Measurements from ENCODE around the gene GAB3. TPM values are rescaled to one million over a fixed set of nuclear protein-coding genes. Genes with fewer than 3 reads are reported as not detected.

GAB3 gene
- polyA plus RNA-seq, 1 donor from 2014 or later, result 3.0 TPM

DNA sequence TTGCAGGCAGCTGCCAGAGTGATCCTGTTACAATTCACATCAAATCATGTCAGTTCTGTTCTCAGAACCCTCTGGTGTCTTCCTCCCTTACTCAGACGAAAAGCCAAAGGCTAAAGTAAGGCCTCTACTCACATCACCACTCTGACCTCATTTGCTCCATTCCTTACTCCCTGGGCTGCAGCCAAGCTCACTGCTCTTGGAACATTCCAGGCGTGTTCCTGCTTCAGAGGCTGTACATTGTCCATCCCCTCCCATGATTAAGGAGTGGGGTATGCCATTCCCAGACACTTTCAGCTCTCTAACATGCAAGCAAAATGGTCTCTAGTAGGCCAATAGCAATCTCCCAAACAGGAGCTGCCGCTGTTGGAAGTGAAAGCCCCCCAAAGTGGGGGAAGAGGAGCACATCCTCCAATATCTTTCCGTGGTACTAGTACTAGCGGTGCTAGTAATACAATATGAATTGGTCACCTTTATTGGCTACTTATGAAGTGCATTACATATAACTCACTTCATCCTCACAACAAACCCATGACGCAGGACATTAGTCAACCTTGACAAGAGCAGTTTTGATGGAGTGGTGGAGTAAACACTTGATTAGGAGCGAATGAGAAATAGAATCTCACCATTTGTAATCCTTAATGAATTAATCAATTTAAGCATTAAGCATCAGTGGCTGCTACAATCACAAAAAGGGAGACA is 15.0 kb downstream of the GAB3 start:
- peaks cover 8 to 32% (median 10%) of the 10 kb centered on the region in 3 donors for H3K4me1 Mint-ChIP-seq
- peaks cover 3% of the 10 kb centered on the region for H3K27me3 Mint-ChIP-seq

DNA sequence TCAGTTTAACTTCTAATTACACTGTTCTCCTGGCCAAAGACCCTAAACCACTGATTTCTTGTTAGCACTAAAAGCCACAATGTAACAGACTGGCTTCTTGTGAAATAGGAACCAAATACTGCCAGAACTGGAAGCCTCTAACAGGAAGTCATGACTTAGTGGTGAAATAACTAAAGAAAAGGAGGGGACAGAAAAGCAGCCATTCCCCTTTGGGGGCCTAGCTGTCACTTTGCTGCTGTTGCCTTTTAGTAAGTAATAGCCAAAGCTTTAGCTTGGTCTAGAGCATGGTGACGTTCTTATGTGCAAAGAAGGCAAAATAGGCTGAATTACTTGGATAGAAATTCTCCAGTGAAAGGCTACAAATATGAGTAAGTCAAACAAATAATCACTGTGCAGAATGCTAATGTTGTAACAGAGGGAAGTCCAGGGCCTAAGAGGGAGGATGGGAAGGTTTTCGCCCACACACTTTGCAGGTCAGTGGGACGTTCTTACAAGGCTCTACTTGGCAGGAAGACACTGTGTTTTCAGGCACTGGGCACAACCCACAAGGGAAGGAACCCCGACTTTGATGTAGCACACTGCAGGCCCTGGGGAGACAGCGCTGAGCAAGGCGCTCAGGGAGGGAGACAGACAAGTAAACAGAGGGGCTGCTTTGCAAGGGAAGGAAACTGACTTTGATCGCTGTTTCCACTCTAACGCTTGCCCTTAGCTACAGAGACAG is 16.7 kb downstream of the GAB3 start:
- no peaks in the 10 kb centered on the region for H3K9me3 Mint-ChIP-seq

More for the DNA sequence above, 15.0 kb downstream of the GAB3 start:
- Mint-ChIP-seq H3K9me3 (no peaks in the 10 kb centered on the region), H3K4me3 (no peak overlapping the region), H3K27ac (peak overlapping the region in 2 of 3 donors; percentile 22 to 65), H3K36me3 (no peaks in the 10 kb centered on the region)

DNA sequence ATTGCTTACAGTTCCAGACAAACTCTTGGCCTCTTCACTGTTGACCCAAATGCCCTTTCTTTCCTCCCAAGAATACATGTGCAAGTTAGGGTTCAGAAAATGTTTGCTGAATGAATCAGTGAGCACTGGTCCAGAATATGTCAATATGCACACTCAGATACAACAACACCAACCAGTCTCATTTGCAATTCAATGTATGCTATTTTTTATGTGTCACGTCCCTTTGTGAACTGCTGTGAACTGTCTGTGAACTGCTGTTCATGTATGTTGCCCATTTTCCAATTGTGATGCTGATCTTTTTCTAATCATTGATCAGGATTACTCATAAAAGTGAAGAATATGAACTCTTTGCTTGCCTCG is 17.8 kb downstream of the GAB3 start:
- H3K4me1 Mint-ChIP-seq, result peaks cover 8 to 32% (median 10%) of the 10 kb centered on the region in 3 donors
- H3K36me3 Mint-ChIP-seq, result no peaks in the 10 kb centered on the region
- H3K27ac Mint-ChIP-seq, result no peak overlapping the region
- no peak overlapping the region for H3K4me3 Mint-ChIP-seq
- no peaks in the 10 kb centered on the region for H3K9me3 Mint-ChIP-seq
- H3K27me3 Mint-ChIP-seq, result peaks cover 3% of the 10 kb centered on the region

More for the DNA sequence above, 16.7 kb downstream of the GAB3 start:
- Mint-ChIP-seq H3K4me3 (peak overlapping the region; percentile 4 to 73 (median 40)), H3K27ac (peak overlapping the region; percentile 52 to 89 (median 66)), H3K27me3 (peaks cover 3% of the 10 kb centered on the region), H3K4me1 (peaks cover 8 to 32% (median 10%) of the 10 kb centered on the region in 3 donors), H3K36me3 (no peaks in the 10 kb centered on the region)

DNA sequence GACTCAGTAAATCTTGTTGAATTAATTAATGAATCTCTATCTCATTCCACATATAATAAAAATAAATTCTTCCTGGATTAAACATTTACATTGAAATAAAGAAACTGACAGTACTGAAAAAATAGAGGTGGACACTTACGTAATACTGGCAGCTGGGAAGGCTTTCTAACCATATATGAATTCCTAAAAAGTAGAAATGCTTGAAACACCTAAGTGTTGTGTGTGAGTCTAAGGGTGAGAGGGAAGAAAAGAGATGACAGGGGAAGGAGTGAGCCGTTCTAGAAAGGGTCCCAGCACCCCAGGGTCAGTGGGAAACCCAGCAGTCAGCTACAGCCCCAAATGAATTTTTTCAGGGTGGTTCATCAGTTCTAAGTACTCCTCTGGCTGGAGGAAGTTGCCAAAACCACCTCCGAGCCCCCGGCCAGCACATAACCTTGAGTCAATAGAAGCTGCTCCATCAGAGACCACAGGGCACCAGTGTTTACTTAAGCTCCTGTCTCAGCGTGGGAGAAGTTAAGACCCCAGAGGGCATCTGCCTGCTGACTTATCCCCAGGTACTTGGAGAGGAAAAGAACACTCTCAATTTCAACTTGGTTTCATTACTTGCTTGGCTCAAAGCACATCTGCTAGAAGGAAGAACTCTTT is 18.3 kb downstream of the GAB3 start:
- Mint-ChIP-seq H3K4me1 (peaks cover 8 to 31% (median 10%) of the 10 kb centered on the region in 3 donors), H3K27me3 (peaks cover 3% of the 10 kb centered on the region), H3K4me3 (no peak overlapping the region), H3K36me3 (no peaks in the 10 kb centered on the region), H3K27ac (no peak overlapping the region), H3K9me3 (no peaks in the 10 kb centered on the region)

DNA sequence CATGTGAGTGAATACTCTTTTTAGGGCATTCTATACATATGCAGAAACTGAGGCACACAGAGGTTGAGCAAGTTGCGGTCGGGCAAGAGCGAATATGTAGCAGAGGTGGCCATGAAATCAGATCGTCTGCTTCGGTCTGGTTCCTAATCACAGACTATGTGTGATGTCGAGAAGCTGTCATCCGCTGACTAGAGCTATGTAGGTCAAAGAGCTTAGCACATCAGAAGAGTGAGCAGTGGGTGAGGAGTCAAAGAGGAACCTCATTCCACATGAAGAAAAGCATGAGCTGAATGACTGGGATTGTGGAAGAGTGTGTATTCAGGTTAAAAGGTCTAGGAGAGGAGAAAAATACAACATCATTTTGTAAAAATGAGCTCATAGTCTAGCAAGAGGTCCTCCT is 19.0 kb downstream of the GAB3 start:
- no peaks in the 10 kb centered on the region for H3K9me3 Mint-ChIP-seq
- peaks cover 8 to 31% (median 9%) of the 10 kb centered on the region in 3 donors for H3K4me1 Mint-ChIP-seq
- H3K36me3 Mint-ChIP-seq, result no peaks in the 10 kb centered on the region
- no peak overlapping the region for H3K27ac Mint-ChIP-seq
- H3K27me3 Mint-ChIP-seq, result peaks cover 3% of the 10 kb centered on the region
- no peak overlapping the region for H3K4me3 Mint-ChIP-seq

DNA sequence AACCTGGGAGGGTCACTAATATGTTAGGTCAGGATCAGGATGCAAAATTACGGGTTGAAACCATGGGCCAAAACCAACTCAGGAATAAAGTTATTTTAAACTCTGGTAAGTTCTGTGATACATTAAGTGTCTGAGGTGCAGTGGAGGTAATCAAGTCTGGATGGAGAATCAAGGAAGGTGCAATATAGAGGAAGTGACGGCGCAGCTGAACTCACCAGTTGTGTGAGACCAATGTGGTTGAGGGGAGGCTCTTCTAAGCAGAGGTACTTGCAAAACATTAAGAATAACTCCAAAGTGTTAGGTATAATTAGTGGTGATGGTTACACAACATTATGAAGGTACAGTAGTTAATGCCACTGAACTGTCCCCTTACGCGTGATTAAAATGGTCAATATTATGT is 19.7 kb downstream of the GAB3 start:
- peaks cover 3% of the 10 kb centered on the region for H3K27me3 Mint-ChIP-seq
- H3K4me1 Mint-ChIP-seq, result peaks cover 7 to 31% (median 8%) of the 10 kb centered on the region in 3 donors
- H3K4me3 Mint-ChIP-seq, result no peak overlapping the region

DNA sequence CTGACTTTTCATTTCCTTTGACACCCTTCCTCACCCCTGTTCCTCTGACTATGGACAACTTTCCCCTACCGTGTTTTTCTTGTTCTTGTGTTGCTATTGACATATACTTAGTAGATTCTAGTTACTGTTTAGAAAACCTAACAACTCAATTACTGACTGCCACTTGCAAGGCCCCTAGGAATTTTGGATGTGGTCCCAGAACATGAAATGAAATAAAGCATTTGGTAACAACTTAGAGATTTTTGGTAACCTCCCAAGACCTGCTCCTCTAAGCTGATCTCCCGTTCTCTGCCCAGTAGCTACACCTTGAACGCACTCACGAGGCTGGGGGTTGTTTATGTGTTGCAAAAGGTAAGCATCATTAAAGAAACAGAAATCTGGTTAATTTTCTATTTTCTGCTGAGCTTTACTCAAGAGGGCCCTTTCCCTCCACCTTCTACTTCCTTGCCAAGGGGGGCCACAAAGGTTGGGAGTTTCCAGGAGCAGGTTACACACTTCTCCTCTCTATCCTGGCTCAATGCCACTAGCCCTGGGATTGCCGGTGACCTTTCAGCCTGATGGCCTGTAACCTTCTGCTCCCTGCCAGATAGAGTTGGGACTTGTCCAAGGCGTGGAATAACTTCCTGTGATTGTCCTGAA is 20.5 kb downstream of the GAB3 start:
- Mint-ChIP-seq H3K9me3 (no peaks in the 10 kb centered on the region), H3K27ac (peak overlapping the region in 1 of 3 donors; percentile 60), H3K4me1 (peaks cover 6 to 27% (median 12%) of the 10 kb centered on the region in 3 donors), H3K27me3 (peaks cover 3% of the 10 kb centered on the region), H3K36me3 (no peaks in the 10 kb centered on the region), H3K4me3 (no peak overlapping the region)

More for the DNA sequence above, 19.7 kb downstream of the GAB3 start:
- Mint-ChIP-seq H3K36me3 (no peaks in the 10 kb centered on the region), H3K27ac (no peak overlapping the region), H3K9me3 (no peaks in the 10 kb centered on the region)

DNA sequence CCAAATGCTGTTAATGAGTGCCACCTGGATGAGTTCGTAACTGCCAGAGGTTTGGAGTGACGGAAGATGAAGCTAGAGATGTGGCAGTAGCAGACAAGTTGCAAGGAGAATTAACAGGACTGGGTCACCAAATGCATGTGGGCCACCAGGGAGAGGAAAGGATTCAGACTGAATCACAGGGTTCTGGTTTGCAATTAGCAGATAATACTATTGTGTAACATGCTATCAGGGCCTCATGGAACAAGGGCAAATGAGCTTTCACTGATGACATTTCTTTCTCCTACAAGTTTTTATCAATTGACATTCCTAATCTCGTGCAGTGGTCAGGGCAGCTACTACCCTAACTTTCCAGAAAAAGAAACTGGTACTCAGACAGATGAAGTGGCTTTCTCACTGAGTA is 21.4 kb downstream of the GAB3 start:
- Mint-ChIP-seq H3K9me3 (no peaks in the 10 kb centered on the region), H3K4me1 (peaks cover 7 to 22% (median 20%) of the 10 kb centered on the region in 3 donors), H3K27ac (no peak overlapping the region), H3K27me3 (peaks cover 2% of the 10 kb centered on the region), H3K36me3 (no peaks in the 10 kb centered on the region), H3K4me3 (no peak overlapping the region)

DNA sequence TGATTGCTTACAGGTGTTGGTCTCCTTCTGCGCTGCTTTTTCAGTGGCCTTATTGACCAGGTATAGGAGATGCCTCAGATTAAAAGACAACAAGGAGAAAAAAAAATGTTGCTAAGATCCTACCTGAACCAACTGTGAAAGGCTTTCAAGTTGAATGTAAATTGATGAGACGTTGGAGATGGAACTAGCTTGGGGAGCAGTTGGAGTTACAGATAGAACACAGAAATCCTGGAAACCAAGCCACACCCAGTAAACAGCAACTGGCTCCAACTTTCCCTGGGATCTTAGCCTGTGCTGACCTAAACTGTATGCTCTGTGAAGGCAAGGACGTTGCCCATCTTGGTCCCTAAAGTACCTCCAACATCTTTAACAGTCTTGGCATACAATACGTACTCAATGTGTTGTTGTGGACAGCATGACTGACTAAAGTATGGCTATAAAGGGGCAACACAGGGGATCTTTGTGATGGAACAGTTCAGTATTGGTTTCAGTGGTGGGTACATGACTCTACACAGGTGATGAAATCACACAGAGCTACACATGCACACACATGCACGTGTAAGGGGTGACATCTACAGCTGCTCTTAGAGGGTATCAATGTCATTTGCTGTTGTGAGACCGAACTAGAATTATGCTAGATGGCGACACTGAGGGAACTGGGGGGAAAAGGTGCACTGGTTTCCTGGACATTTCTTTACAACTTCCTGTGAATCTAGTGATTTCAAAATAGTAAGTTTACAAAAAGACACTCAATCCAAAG is 22.3 kb downstream of the GAB3 start:
- Mint-ChIP-seq H3K4me1 (peaks cover 7 to 17% (median 13%) of the 10 kb centered on the region in 3 donors), H3K4me3 (no peak overlapping the region), H3K9me3 (no peaks in the 10 kb centered on the region), H3K27me3 (no peaks in the 10 kb centered on the region), H3K27ac (no peak overlapping the region), H3K36me3 (no peaks in the 10 kb centered on the region)

DNA sequence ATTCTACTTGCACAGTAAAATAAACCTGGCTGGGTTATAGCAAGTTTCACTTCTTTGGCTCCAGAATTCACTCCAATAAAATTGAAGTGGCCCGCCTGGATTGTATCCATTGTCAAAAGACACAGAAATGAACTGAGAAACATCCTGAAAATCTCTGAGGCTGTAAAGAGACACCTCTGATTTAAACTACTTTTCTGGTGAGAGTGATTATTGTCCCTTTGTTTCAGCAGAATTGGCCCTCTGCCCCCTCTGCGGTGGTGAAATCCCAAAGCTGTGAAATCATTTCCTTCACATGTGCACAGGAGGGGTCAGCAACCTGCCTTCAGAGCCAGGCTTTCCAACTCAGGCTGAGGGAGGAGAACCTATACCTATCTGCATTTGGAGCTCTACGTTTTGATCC is 23.0 kb downstream of the GAB3 start:
- Mint-ChIP-seq H3K4me1 (peaks cover 6 to 15% (median 13%) of the 10 kb centered on the region in 3 donors), H3K27ac (no peak overlapping the region), H3K4me3 (no peak overlapping the region), H3K36me3 (no peaks in the 10 kb centered on the region), H3K9me3 (no peaks in the 10 kb centered on the region), H3K27me3 (no peaks in the 10 kb centered on the region)

DNA sequence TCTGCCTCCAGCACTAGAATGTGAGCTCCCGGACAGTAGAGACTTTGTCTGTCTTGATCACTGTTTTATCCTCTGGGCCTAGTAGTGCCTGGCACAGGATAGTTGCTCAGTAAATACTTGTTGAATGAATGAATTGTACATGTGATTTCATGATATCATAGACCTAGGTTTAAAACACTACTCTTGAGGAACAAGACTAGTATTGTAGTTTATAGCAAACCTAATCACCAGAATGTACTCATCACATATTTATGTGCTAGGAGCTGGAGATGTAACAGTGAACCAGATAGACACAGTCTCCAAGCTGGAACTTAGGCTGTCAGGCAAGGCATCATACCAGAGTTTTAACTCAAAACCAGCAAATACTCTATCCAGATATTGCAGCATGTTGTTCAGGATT is 23.5 kb downstream of the GAB3 start:
- Mint-ChIP-seq H3K4me1 (peaks cover 4 to 13% (median 11%) of the 10 kb centered on the region in 3 donors), H3K9me3 (no peaks in the 10 kb centered on the region), H3K27me3 (no peaks in the 10 kb centered on the region), H3K36me3 (no peaks in the 10 kb centered on the region), H3K27ac (no peak overlapping the region), H3K4me3 (no peak overlapping the region)

DNA sequence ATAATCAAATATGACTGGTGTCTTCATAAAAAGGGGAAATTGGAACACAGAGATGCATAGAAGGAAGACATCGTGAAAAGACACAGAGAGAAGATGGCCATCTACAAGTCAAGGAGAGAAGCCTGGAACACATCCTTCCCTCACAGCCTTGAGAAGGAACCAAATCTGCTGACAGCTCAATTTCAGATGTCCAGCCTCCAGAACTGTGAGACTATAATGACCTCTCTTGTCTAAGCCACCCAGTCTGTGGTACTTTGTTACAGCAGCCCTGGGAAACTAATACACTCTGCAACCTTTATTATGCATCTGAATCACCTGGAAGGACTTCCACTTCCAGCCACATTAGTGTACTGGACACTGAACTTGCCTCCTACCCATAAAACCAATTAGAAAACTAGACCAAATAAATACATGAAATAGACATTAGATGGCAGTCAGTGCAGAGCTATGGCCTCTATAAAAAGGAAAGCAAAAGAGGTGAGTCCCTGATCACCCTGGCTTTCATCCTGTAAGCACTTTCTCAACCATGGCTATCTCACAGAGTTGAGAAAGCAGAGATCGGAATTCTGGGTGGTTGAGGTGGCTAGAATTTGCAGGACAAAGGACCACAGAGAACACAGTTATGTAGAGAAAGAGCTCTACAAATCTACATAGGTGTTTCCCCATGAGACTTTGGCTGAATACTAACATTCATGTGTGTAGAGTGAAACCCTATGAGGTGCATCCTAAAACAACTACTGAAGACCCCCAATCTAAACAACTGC is 25.7 kb downstream of the GAB3 start:
- Mint-ChIP-seq H3K36me3 (no peaks in the 10 kb centered on the region), H3K27me3 (no peaks in the 10 kb centered on the region), H3K27ac (peak overlapping the region in 1 of 3 donors; percentile 7), H3K4me1 (peaks cover 4 to 13% (median 13%) of the 10 kb centered on the region in 3 donors), H3K4me3 (no peak overlapping the region), H3K9me3 (peaks cover 0 to 2% (median 1%) of the 10 kb centered on the region in 3 donors)

DNA sequence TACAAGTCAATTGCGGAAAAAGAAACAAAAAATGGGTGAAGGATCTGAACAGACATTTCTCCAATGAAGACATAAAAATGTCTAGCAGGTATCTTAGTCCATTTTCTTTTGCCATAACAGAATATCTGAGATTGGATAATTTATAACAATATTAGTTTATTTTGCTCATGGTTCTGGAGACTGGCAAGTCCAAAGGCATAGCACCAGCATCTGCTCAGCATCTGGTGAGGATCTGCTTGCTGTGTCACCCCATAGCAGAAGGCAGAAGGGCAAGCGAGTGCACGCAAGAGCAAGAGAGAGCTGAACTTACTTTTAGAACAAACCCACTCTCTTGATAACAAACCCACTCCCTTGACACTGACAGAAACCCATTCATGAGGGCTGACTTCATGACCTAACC is 29.7 kb downstream of the GAB3 start:
- Mint-ChIP-seq H3K36me3 (no peaks in the 10 kb centered on the region), H3K27me3 (peaks cover 2% of the 10 kb centered on the region), H3K9me3 (peaks cover 0 to 2% (median 1%) of the 10 kb centered on the region in 3 donors), H3K4me1 (peaks cover 21 to 42% (median 37%) of the 10 kb centered on the region in 3 donors), H3K27ac (peak overlapping the region in 1 of 3 donors; percentile 46), H3K4me3 (no peak overlapping the region)

DNA sequence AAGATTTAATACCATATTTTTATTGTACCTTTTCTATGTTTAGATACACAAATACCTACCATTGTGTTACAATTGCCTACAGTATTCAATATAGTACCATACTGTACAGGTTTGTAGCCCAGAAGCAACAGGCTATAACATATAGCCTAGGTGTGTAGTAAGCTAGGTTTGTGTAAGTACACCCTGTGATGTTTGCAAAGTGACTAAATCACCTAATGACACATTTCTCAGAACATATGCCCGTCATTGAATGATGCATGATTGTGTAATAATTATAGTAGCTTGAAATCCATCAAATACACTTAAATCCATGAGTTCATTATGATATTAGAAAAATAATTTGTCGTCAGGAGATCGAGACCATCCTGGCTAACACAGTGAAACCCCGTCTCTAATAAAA is 30.8 kb downstream of the GAB3 start:
- H3K27ac Mint-ChIP-seq, result no peak overlapping the region
- H3K36me3 Mint-ChIP-seq, result no peaks in the 10 kb centered on the region
- H3K4me1 Mint-ChIP-seq, result peaks cover 20 to 41% (median 32%) of the 10 kb centered on the region in 3 donors
- H3K27me3 Mint-ChIP-seq, result peaks cover 2% of the 10 kb centered on the region
- H3K9me3 Mint-ChIP-seq, result peaks cover 0 to 2% (median 1%) of the 10 kb centered on the region in 3 donors
- no peak overlapping the region for H3K4me3 Mint-ChIP-seq

Measured in IgD-negative memory B cell (primary cell).